Limb (tissue), 2 donors: ENCODE data around the gene SWI5.
"Not testable (repeated sequence)": the region's sequence is repeated elsewhere in the genome, so short reads cannot be mapped to it uniquely, and the experiment has no call there.

Source experiments
- DNase-seq, 2 donors: peaks; one replicate each; pipeline ENCODE4 v3.0.0-alpha.2; 2016; ENCODE audit errors: extremely low spot score in 2 of 2

SWI5 gene

GRCh38 chr9:128276008-128276573, at the start of gene SWI5:
SWI5 (plus strand) TSS chr9:128276276.
- DNase-seq, result peak; percentile 100

DNA sequence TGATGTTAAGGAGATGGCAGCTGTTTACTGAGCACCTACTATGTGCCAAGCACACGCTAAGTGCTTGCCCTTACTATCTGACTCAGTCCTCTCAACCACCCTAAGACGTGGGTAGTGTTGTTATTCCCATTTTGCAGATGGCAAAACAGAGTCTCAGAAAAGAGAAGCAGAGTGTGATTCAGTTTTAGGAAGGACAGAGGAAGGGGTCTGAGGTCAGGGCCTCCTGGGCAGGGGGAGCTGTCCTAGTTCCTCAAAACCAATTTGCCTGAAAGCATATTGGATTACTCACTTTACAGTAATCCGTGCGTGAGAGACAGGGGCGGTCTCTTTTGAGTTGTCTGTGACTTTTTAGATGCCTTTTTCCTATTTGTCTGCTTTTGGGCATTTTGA, 49.7 kb upstream of the SWI5 start:
- no peak for DNase-seq

DNA sequence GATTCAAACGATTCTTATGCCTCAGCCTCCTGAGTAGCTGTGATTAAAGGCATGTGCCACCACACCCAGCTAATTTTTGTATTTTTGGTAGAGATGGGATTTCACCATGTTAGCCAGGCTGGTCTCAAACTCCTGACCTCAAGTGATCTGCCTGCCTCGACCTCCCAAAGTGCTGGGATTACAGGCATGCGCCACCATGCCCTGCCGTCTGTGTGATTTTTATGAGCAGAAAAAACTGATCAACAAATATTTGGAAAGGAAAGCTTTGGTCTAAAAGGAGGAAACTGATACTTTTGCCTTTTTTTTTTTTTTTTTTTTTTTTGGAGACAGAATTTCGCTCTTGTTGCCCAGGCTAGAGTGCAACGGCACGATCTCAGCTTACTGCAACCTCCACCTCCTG, 45.2 kb upstream of the SWI5 start:
- not testable (repeated sequence) for DNase-seq

GRCh38 chr9:128231638-128232527, 44.2 kb upstream of the SWI5 start:
- DNase-seq, result peak in 1 of 2 donors; percentile 31

GRCh38 chr9:128232528-128233428, 43.3 kb upstream of the SWI5 start:
- DNase-seq, result no peak

DNA sequence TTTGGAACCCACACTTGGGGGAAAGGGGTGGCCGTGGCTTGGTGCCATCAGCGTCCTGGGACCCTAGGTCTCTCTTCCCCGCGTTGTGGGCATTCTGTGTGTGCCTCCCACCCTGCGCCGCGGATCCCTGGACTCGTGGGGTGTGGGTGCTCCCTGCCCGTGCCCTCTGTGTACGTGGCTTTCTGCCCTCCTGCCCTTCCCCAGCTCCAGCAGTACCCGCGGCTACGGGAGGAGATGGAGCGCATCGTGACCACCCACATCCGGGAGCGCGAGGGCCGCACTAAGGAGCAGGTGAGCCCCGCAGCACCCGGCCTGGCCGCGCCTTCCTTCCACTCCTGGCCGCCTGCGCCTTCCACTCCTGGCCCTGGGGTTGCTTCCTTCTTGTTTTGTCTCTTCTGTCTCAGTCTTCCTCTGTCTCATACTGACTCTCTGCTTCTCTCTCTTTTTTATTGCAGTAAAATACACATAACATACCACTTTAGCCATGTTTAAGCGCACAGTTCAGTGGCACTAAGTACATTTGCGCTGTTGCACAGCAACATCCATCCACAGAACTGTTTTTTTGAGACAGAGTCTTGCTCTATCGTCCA, 42.2 kb upstream of the SWI5 start:
- no peak for DNase-seq

DNA sequence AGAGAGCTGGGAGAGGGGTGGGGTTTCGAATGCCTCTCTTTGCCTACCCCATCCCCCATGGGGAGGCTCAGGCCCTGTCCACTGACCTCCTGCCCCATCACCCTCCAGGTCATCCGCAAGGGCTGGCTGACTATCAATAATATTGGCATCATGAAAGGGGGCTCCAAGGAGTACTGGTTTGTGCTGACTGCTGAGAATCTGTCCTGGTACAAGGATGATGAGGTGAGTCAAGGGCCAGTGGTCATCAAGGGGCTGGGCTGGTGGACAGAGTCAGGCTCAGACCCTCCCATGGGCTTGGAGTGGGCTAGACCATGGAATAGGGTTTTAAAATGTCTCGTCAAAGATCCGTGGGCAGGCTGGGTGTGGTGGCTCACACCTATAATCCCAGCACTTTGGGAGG, 34.0 kb upstream of the SWI5 start:
- DNase-seq, result peak in 1 of 2 donors; percentile 32

- DNase-seq, result peak in 1 of 2 donors; percentile 37
Measured at GRCh38 chr9:128242828-128243214, 33.3 kb upstream of the SWI5 start.

- DNase-seq, result peak; percentile 78 to 85
Measured at GRCh38 chr9:128243215-128244018, 32.7 kb upstream of the SWI5 start.

DNA sequence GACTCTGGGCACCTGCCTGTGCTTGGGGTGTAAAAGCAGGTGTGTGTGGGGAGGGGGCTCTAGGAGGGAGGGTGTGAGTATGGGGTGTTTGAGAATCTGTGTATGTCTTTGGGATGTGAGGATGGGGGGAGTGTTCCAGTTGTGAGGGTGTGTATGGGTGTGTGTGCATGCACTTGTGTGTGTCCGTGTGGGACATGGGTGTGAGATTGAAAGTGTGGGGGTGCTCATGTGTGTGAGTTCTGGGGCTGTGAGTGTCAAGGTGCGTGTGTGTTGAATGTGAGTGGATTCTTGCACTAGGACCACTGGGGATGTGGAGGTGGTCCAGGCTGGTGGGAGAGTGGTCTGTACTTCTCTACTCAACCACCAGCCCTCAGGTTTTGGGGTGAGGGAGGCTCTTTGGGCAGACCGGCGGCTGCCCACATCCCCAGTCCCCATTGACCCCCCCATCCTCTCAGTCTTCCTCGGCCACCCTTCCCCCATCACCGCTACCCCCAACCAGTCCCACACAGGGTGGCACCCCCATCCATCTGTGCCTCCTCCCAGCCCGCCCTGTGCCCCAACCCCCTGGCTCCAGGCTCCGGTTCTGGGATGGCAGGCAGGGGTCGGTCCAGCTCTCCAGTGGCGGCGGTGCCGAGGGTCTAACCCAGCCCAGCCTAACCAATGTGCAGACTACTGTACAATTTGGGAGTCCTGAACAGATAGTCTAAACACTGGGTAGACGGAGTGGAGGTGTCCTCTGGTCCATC, 31.8 kb upstream of the SWI5 start:
- no peak for DNase-seq

DNA sequence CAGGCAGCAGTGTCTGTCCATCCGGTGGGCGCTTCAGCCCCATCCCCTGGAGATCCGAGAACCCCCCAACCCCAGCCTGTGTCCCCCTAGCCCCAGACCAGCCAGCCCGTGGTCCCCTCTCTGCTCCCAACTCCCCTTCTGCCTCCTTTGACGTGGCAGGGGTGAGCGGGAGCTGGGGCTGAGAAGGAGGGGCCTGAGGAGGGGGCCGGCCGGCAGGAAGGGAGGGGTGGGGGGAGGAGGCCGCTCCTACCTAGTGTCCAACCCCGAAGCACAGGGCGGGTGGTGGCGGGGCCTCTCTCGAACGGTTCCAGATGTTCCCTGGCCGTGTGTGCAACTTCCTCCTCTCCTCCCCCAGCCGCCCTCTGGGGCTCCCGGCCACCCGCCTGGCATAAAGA, 31.2 kb upstream of the SWI5 start:
- DNase-seq, result peak; percentile 93 to 96

DNA sequence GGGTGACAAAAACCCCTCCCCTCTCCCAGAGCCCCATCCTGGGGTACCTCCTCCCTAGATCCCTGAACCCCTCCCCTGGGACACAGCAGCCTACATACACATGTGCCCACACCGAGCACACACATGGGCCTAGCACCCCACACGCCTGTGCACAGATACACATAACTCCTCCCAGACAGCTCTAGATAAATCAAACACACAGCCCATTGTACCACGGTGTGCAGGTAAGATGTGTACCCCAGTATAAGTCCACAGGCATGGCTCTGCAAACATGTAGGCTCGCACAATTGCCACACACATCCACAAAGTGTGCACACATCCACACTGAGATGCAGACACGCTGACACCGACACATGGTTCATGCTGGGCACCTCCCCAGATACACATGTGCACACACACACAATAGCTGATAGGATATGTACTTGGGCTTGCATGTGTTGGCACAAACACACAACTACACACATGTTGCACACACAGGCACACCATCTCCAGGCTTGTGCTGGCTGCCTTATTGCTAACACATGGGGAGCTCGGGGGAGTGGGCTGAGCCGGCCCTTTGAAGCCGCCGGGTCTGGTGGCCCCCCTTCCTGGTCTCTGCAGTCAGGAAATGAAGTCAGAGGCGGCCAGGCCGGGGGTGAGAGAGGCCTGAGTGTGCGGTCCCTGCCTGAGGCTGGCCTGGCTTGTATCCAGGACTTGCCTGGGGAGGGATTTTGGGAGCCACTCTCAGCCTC, 30.5 kb upstream of the SWI5 start:
- peak; percentile 86 for DNase-seq

DNA sequence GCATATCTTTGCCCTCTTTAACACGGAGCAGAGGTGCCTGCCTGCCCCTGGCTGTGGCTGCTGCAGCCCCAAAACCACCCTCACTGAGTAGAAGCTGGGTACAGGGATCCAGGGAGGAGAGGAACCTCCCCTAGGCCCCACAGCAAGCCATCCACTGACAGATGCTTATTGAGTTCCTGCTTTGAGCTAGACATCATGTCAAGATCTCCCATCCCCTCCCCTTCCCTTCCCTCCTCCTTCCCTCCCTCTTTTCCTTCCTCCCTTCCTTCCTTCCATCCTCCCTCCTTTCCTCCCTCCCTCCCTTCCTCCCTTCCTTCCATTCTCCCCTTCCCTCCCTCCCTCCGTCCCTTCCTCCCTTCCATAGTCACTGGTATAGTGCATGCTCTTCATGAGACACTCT, 29.6 kb upstream of the SWI5 start:
- DNase-seq, result no peak

- DNase-seq, result no peak
Measured at GRCh38 chr9:128247226-128247803, 28.8 kb upstream of the SWI5 start.

DNA sequence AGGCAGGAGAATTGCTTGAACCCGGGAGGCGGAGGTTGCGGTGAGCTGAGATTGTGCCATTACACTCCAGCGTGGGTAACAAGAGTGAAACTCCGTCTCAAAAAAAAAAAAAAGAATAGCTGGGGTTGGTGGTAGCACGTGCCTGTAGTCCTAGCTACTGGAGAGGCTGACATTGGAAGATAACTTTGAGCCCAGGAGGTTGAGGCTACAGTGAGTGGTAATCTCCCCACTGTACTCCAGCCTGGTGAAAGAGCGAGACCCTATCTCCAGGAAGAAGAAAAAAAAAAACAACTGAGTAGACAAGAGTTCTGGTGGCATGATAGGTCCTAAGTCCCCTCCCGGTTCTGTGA, 26.5 kb upstream of the SWI5 start:
- DNase-seq, result no peak

GRCh38 chr9:128249908-128250838, 25.9 kb upstream of the SWI5 start:
- DNase-seq, result peak; percentile 50 to 88

- DNase-seq, result no peak
Measured at GRCh38 chr9:128250839-128251731, 25.0 kb upstream of the SWI5 start.
